Adipose tissue (tissue), 3 donors: ENCODE results near the gene CRTAC1. TPM values are rescaled to one million over a fixed set of nuclear protein-coding genes. Genes with fewer than 3 reads are reported as not detected.

Source experiments
- polyA plus RNA-seq, 3 donors: library from polyadenylated mRNA; stranded (reverse); fragments of 200-250 nt; gene quantifications; one replicate each; pipeline ENCODE4 v1.2.3, GENCODE V29; 2013
- donor health status: healthy with polysubstance abuse.
- donor health status: Bipolar disorder and iron deficiency.
- donor health status: healthy.

The CRTAC1 gene
- polyA plus RNA-seq, 3 donors = 0.34 to 2.9 (median 0.49) TPM

Other genes starting within 250 kb of the CRTAC1 start
- gene GOLGA7B, start 180.8 kb downstream of the CRTAC1 start, polyA plus RNA-seq = 1 to 10 TPM in 1 of 3 donors, under 1 TPM in 2; 0.11 to 2.7 (median 0.43) TPM
- gene R3HCC1L, start 104.0 kb upstream of the CRTAC1 start, polyA plus RNA-seq = 1 to 10 TPM; 4.6 to 9.2 (median 5.1) TPM
- gene LOXL4, start 237.6 kb upstream of the CRTAC1 start, polyA plus RNA-seq = 1 to 10 TPM; 1.5 to 2.8 (median 2.0) TPM